Neural cell (in vitro differentiated cells): Measurements from ENCODE around the gene UCP2.
"Not testable (repeated sequence)": the region's sequence is repeated elsewhere in the genome, so short reads cannot be mapped to it uniquely, and the experiment has no call there.

Source experiments
- EZH2 ChIP-seq: fragments of 200-600, 300-800 bp; shearing (Covaris generic), sonication (generic); IDR thresholded peaks from 2 replicates; pipeline ENCODE4 v1.6.1; 2014; ENCODE audit warnings: antibody characterized with exemption, low read length, borderline replicate concordance, mild to moderate bottlenecking; ENCODE audit not compliant: insufficient read depth, poor library complexity, severe bottlenecking
- RAD21 ChIP-seq: fragments of 450-650 bp; conservative IDR thresholded peaks from 2 replicates; pipeline ENCODE4 v1.6.1; 2014; ENCODE audit warnings: antibody characterized with exemption, mild to moderate bottlenecking, moderate library complexity
- TF ChIP-seq, protein P1 (sequence below): fragments of 450-650 bp; IDR thresholded peaks from 2 replicates; pipeline ENCODE4 v1.5.1; 2014; ENCODE audit warnings: antibody characterized with exemption, mild to moderate bottlenecking, moderate library complexity; ENCODE audit not compliant: poor library complexity, severe bottlenecking

DNA sequence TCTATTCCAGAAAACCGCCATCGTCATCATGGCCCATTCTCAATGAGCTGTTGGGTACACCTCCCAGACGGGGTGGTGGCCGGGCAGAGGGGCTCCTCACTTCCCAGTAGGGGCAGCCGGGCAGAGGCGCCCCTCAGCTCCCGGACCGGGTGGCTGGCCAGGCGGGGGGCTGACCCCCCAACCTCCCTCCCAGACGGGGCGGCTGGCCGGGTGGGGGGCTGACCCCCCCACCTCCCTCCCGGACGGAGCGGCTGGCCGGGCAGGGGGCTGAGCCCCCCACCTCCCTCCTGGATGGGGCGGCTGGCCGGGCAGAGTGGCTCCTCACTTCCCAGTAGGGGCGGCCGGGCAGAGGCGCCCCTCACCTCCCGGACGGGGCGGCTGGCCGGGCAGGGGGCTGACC is 46.6 kb downstream of the UCP2 start:
- not testable (repeated sequence) for TF ChIP-seq EZH2, RAD21
- TF ChIP-seq, protein P1, sequence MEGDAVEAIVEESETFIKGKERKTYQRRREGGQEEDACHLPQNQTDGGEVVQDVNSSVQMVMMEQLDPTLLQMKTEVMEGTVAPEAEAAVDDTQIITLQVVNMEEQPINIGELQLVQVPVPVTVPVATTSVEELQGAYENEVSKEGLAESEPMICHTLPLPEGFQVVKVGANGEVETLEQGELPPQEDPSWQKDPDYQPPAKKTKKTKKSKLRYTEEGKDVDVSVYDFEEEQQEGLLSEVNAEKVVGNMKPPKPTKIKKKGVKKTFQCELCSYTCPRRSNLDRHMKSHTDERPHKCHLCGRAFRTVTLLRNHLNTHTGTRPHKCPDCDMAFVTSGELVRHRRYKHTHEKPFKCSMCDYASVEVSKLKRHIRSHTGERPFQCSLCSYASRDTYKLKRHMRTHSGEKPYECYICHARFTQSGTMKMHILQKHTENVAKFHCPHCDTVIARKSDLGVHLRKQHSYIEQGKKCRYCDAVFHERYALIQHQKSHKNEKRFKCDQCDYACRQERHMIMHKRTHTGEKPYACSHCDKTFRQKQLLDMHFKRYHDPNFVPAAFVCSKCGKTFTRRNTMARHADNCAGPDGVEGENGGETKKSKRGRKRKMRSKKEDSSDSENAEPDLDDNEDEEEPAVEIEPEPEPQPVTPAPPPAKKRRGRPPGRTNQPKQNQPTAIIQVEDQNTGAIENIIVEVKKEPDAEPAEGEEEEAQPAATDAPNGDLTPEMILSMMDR, result not testable (repeated sequence)
